GM12801 (cell line): ENCODE measurements around the gene DENND5A.

ENCODE experiments used
- CTCF ChIP-seq: IDR thresholded peaks from one replicate; pipeline ENCODE4 v1.5.1; 2011; ENCODE audit warnings: control low read depth; ENCODE audit not compliant: insufficient read length; ENCODE audit errors: extremely low read depth

Gene DENND5A

DNA sequence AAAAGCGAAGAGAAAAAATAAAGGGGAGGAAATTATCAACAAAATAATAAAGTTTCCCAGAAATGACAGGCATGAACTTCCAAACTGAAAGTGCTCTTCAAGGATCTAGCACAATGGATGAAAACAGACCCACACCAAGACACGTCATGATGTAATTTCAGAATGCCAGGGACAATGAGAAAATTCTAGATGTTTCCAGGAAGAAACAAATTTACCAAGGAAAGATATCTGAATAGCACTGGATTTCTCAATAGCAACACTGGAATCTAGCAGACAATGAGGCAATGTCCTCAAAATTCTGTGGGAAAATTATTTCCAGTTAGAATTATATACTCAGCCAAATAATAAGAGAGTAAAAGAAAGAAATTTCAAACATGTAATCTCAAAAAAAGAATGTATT, 46.0 kb downstream of the DENND5A start:
- TF ChIP-seq CTCF: no peak

DNA sequence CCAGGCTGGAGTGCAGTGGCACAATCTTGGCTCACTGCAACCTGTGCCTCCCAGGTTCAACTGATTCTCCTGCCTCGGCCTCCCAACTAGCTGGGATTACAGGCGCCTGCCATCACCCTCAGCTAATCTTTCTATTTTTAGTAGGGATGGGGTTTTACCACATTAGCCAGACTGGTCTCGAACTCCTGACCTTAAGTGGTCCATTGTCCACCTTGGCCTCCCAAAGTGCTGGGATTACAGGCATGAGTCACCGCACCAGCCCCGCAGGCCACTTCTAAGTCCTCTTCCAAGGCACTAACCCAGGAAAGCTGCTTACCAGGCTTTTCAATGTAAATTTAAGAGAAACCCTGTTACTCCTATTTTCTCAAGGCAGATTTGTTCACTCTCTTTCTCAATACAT, 50.4 kb downstream of the DENND5A start:
- no peak for TF ChIP-seq CTCF

GRCh38 chr11:9211322-9211721, 53.8 kb downstream of the DENND5A start:
- no peak for TF ChIP-seq CTCF

GRCh38 chr11:9210922-9211320, 54.2 kb downstream of the DENND5A start:
- TF ChIP-seq CTCF: no peak

DNA sequence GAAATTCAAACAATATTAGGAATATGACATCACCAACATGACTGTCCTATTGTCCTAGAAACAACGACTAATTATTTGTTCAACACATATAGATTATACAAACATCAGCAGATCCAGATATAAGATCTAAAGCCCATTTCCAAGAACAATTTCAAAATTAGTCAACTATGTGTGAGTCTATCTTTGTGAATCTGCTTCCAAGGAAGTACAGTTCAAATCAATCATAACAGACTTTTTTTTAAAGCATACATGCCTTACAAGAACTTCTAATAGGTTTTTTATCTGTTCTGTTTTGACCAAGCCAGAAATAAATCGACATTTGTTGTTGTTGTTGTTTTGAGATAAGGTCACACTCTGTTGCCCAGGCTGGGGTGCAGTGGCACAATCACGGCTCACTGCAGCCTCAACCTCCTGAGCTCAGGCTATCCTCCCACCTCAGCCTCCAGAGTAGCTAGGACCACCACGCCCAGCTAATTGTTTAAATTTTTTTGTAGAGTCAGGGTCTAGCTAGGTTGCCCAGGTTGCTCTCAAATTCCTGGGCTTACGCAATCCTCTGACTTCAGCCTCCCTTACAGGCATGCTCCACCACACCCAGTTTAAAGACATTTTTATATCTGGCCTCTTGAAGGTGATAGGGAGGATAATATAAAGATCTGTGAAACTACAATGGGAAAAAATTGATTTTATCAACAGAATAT, 54.8 kb downstream of the DENND5A start:
- no peak for TF ChIP-seq CTCF

GRCh38 chr11:9208726-9209501, 56.2 kb downstream of the DENND5A start:
- TF ChIP-seq CTCF: no peak

- TF ChIP-seq CTCF: no peak
These were observed 57.9 kb downstream of the DENND5A start for GRCh38 chr11:9207229-9207628.
